Naive thymus-derived CD4-positive, alpha-beta T cell (primary cell): Measurements from ENCODE around the gene HIVEP3. TPM values are rescaled to one million over a fixed set of nuclear protein-coding genes. Genes with fewer than 3 reads are reported as not detected.
A peak's percentile ranks its signal among the peaks of the same experiment; 100 is the strongest.

Experiments used
- ATAC-seq: fragments of 150-1000 bp; cut with Tn5 transposase; 2 replicates; pipeline ENCODE4 v1.10.0; 2021; ENCODE audit warnings: mild to moderate bottlenecking, moderate library complexity
- CTCF ChIA-PET: fragments of 350-600 bp; sonication (Branson Sonifier 250); formaldehyde crosslinking; loops from one replicate; lab custom pipeline; 2021; ENCODE audit warnings: antibody characterized with exemption; lab: Charles Lee
- POLR2A ChIA-PET: fragments of 350-600 bp; sonication (Branson Sonifier 250); formaldehyde crosslinking; loops from one replicate; lab custom pipeline; 2021; ENCODE audit warnings: antibody characterized with exemption, inconsistent platforms; lab: Charles Lee
- DNase-seq, 9 donors: peaks; one replicate each; pipeline versions ENCODE4 v3.0.0 to v3.0.0-alpha.2; 2020 to 2022; ENCODE audit warnings: mixed read lengths in 1 of 9
- H3K27ac ChIP-seq: one replicate; pipeline ENCODE4 v1.7.0; 2013; ENCODE audit warnings: mild to moderate bottlenecking, low read depth, low read length, moderate library complexity
- H3K27me3 ChIP-seq, 2 donors: one replicate each; pipeline ENCODE4 v1.7.0; 2013; ENCODE audit warnings: low read length in 2 of 2, mild to moderate bottlenecking in 2 of 2, moderate library complexity in 2 of 2; ENCODE audit not compliant: control insufficient read depth in 2 of 2, insufficient read depth in 2 of 2
- H3K36me3 ChIP-seq, 3 experiments: 1 replicate in 2 of 3; 2 replicates in 1 of 3; pipeline ENCODE4 v1.7.0; 2013; ENCODE audit warnings: low read length in 3 of 3, mild to moderate bottlenecking in 3 of 3, moderate library complexity in 1 of 3; ENCODE audit not compliant: insufficient read depth in 3 of 3, control insufficient read depth in 2 of 3
- H3K4me1 ChIP-seq, 2 donors: one replicate each; pipeline ENCODE4 v1.7.0; 2013; ENCODE audit warnings: low read length in 2 of 2, mild to moderate bottlenecking in 2 of 2, moderate library complexity in 1 of 2; ENCODE audit not compliant: control insufficient read depth in 2 of 2, insufficient read depth in 2 of 2
- H3K4me3 ChIP-seq: 2 replicates; pipeline ENCODE4 v1.7.0; 2013; ENCODE audit warnings: mild to moderate bottlenecking, low read length
- H3K9me3 ChIP-seq, 3 experiments: 1 replicate in 2 of 3; 2 replicates in 1 of 3; pipeline ENCODE4 v1.7.0; 2013; ENCODE audit warnings: low read length in 3 of 3; ENCODE audit not compliant: control insufficient read depth in 2 of 3
- H3K27ac Mint-ChIP-seq, 9 donors: one replicate each; pipeline ENCODE4 v1.8.0; 2020 to 2022; ENCODE audit warnings: mixed read lengths in 9 of 9, mild to moderate bottlenecking in 8 of 9, moderate library complexity in 5 of 9, inconsistent platforms in 2 of 9
- H3K27me3 Mint-ChIP-seq, 5 donors: one replicate each; pipeline ENCODE4 v1.8.0; 2021 to 2022; ENCODE audit warnings: mixed read lengths in 5 of 5, mild to moderate bottlenecking in 1 of 5
- H3K36me3 Mint-ChIP-seq, 5 donors: one replicate each; pipeline ENCODE4 v1.8.0; 2020 to 2022; ENCODE audit warnings: mixed read lengths in 5 of 5, mild to moderate bottlenecking in 3 of 5, inconsistent platforms in 1 of 5
- H3K4me1 Mint-ChIP-seq, 7 donors: one replicate each; pipeline ENCODE4 v1.8.0; 2020 to 2022; ENCODE audit warnings: mixed read lengths in 7 of 7, mild to moderate bottlenecking in 3 of 7, inconsistent platforms in 1 of 7
- H3K4me3 Mint-ChIP-seq, 10 donors: one replicate each; pipeline ENCODE4 v1.8.0; 2020 to 2022; ENCODE audit warnings: mild to moderate bottlenecking in 10 of 10, mixed read lengths in 10 of 10, moderate library complexity in 6 of 10, inconsistent platforms in 2 of 10
- H3K9me3 Mint-ChIP-seq, 11 donors: one replicate each; pipeline ENCODE4 v1.8.0; 2020 to 2022; ENCODE audit warnings: mixed read lengths in 11 of 11, mild to moderate bottlenecking in 4 of 11, inconsistent platforms in 1 of 11, moderate library complexity in 1 of 11
- intact Hi-C, 2 donors: fragments of 100-400 bp; cut with micrococcal nuclease; formaldehyde crosslinking; loops; one replicate each; pipeline ENCODE4 v1.15.1; 2023
- polyA plus RNA-seq, 2 donors: library from polyadenylated mRNA; unstranded; fragments of 300-500 nt; fragmentation: Illumina TruSeq; gene quantifications; one replicate each; pipeline ENCODE4 v1.2.3, GENCODE V29; 2021
- total RNA-seq, 6 experiments: library from RNA in 5 of 6; stranded (reverse) in 5 of 6; gene quantifications; 1 replicate in 5 of 6; 2 replicates in 1 of 6; pipeline ENCODE4 v1.2.3 and lab custom pipeline; 2021 to 2026

The HIVEP3 gene
- total and polyA plus RNA-seq, 7 experiments from 2014 or later: 4.3 to 19.1 (median 7.0) TPM

GRCh38 chr1:41803656-41804055 is 115.1 kb downstream of the HIVEP3 start:
- H3K27me3 Mint-ChIP-seq: no peaks in the 10 kb centered on the region
- Histone ChIP-seq H3K9me3 (no peaks in the 10 kb centered on the region), H3K4me1 (peaks cover 50 to 86% of the 10 kb centered on the region in 2 donors), H3K4me3 (peak overlapping the region; percentile 32), H3K27me3 (no peaks in the 10 kb centered on the region), H3K27ac (peak overlapping the region; percentile 7), H3K36me3 (no peaks in the 10 kb centered on the region)
- ChIA-PET CTCF (interaction anchor here (0.6 kb wide), 1 partner anchor 22 kb away, joined by 6 read pairs; no protein-coding TSS in a partner anchor), POLR2A (interaction anchor here (0.7 to 1.2 kb wide), 2 partner anchors 112 to 116 kb away, joined by 4 read pairs; no protein-coding TSS in a partner anchor)
- DNase-seq (no peak), ATAC-seq (no peak)
- H3K9me3 Mint-ChIP-seq: no peaks in the 10 kb centered on the region
- peaks cover 66 to 91% (median 79%) of the 10 kb centered on the region in 7 donors for H3K4me1 Mint-ChIP-seq
- H3K36me3 Mint-ChIP-seq: peaks cover 0 to 10% (median 0%) of the 10 kb centered on the region in 5 donors
- H3K4me3 Mint-ChIP-seq: peak overlapping the region; percentile 6 to 77 (median 62)
- peak overlapping the region; percentile 54 to 92 (median 87) for H3K27ac Mint-ChIP-seq
- intact Hi-C loops: loop anchor here (2.0 to 5.0 kb wide), 6 partner anchors 51 to 231 kb away; no protein-coding TSS in a partner anchor

GRCh38 chr1:41802532-41803501 is 115.9 kb downstream of the HIVEP3 start:
- peak overlapping the region; percentile 7 for H3K27ac ChIP-seq
- peaks cover 0 to 10% (median 0%) of the 10 kb centered on the region in 5 donors for H3K36me3 Mint-ChIP-seq
- ATAC-seq (peak; percentile 85), DNase-seq (peak in 7 of 9 donors; percentile 26 to 51 (median 48))
- POLR2A ChIA-PET: interaction anchor here (1.2 kb wide), 1 partner anchor 117 kb away, joined by 4 read pairs; no protein-coding TSS in a partner anchor
- CTCF ChIA-PET: no interaction called here
- H3K27ac Mint-ChIP-seq: peak overlapping the region; percentile 54 to 92 (median 87)
- H3K27me3 ChIP-seq: no peaks in the 10 kb centered on the region
- peaks cover 50 to 82% of the 10 kb centered on the region in 2 donors for H3K4me1 ChIP-seq
- no peaks in the 10 kb centered on the region for H3K9me3 Mint-ChIP-seq
- intact Hi-C loops: loop anchor here (2.0 to 5.0 kb wide), 6 partner anchors 51 to 231 kb away; no protein-coding TSS in a partner anchor
- no peaks in the 10 kb centered on the region for H3K27me3 Mint-ChIP-seq
- peak overlapping the region; percentile 32 for H3K4me3 ChIP-seq
- H3K36me3 ChIP-seq: no peaks in the 10 kb centered on the region
- peaks cover 59 to 84% (median 73%) of the 10 kb centered on the region in 7 donors for H3K4me1 Mint-ChIP-seq
- no peaks in the 10 kb centered on the region for H3K9me3 ChIP-seq
- peak overlapping the region; percentile 6 to 77 (median 62) for H3K4me3 Mint-ChIP-seq

- Histone ChIP-seq H3K36me3 (no peaks in the 10 kb centered on the region), H3K27me3 (no peaks in the 10 kb centered on the region), H3K27ac (no peak overlapping the region), H3K4me1 (peaks cover 28 to 60% of the 10 kb centered on the region in 2 donors), H3K9me3 (no peaks in the 10 kb centered on the region), H3K4me3 (no peak overlapping the region)
- CTCF ChIA-PET: no interaction called here
- Mint-ChIP-seq H3K4me3 (peak overlapping the region in 1 of 10 donors; percentile 43), H3K36me3 (peaks cover 0 to 10% (median 0%) of the 10 kb centered on the region in 5 donors), H3K9me3 (no peaks in the 10 kb centered on the region), H3K27me3 (no peaks in the 10 kb centered on the region), H3K4me1 (peaks cover 35 to 68% (median 50%) of the 10 kb centered on the region in 7 donors), H3K27ac (peak overlapping the region in 2 of 9 donors; percentile 59 to 92)
- DNase-seq (no peak), ATAC-seq (no peak)
- intact Hi-C loops: loop anchor here (5.0 kb wide), 4 partner anchors 48 to 228 kb away; no protein-coding TSS in a partner anchor
- POLR2A ChIA-PET: interaction anchor here (1.3 kb wide), 1 partner anchor 8 kb away, joined by 3 read pairs; no protein-coding TSS in a partner anchor
Measured at GRCh38 chr1:41800311-41800829, 118.4 kb downstream of the HIVEP3 start.

GRCh38 chr1:41799723-41800122 is 119.0 kb downstream of the HIVEP3 start:
- POLR2A ChIA-PET: interaction anchor here (1.3 kb wide), 1 partner anchor 9 kb away, joined by 3 read pairs; no protein-coding TSS in a partner anchor
- H3K27me3 ChIP-seq: no peaks in the 10 kb centered on the region
- H3K36me3 Mint-ChIP-seq: peaks cover 0 to 10% (median 0%) of the 10 kb centered on the region in 5 donors
- no peak overlapping the region for H3K27ac ChIP-seq
- no peak for ATAC-seq
- no peaks in the 10 kb centered on the region for H3K9me3 Mint-ChIP-seq
- CTCF ChIA-PET: interaction anchor here (0.6 kb wide), 1 partner anchor 150 kb away, joined by 3 read pairs; no protein-coding TSS in a partner anchor
- H3K36me3 ChIP-seq: no peaks in the 10 kb centered on the region
- H3K4me3 Mint-ChIP-seq: no peak overlapping the region
- no peak overlapping the region for H3K4me3 ChIP-seq
- H3K4me1 Mint-ChIP-seq: peaks cover 31 to 67% (median 47%) of the 10 kb centered on the region in 7 donors
- H3K27me3 Mint-ChIP-seq: no peaks in the 10 kb centered on the region
- H3K4me1 ChIP-seq: peaks cover 27 to 55% of the 10 kb centered on the region in 2 donors
- no peak overlapping the region for H3K27ac Mint-ChIP-seq
- intact Hi-C loops: loop anchor here (5.0 kb wide), 4 partner anchors 47 to 227 kb away; no protein-coding TSS in a partner anchor
- H3K9me3 ChIP-seq: no peaks in the 10 kb centered on the region
- no peak for DNase-seq

GRCh38 chr1:41799205-41799604 is 119.5 kb downstream of the HIVEP3 start:
- Histone ChIP-seq H3K4me3 (no peak overlapping the region), H3K27ac (no peak overlapping the region), H3K36me3 (no peaks in the 10 kb centered on the region), H3K4me1 (peaks cover 22 to 50% of the 10 kb centered on the region in 2 donors), H3K9me3 (no peaks in the 10 kb centered on the region), H3K27me3 (no peaks in the 10 kb centered on the region)
- ATAC-seq (no peak), DNase-seq (no peak)
- Mint-ChIP-seq H3K9me3 (no peaks in the 10 kb centered on the region), H3K27me3 (no peaks in the 10 kb centered on the region), H3K4me1 (peaks cover 26 to 62% (median 42%) of the 10 kb centered on the region in 7 donors), H3K27ac (no peak overlapping the region), H3K36me3 (peaks cover 0 to 10% (median 0%) of the 10 kb centered on the region in 5 donors), H3K4me3 (no peak overlapping the region)
- POLR2A ChIA-PET: interaction anchor here (0.5 to 1.3 kb wide), 2 partner anchors 9 to 15 kb away, joined by 3 to 4 read pairs; no protein-coding TSS in a partner anchor
- CTCF ChIA-PET: interaction anchor here (0.6 kb wide), 1 partner anchor 151 kb away, joined by 3 read pairs; no protein-coding TSS in a partner anchor
- intact Hi-C loops: no loop called here

GRCh38 chr1:41795205-41795762 is 123.4 kb downstream of the HIVEP3 start:
- POLR2A ChIA-PET: no interaction called here
- H3K4me1 ChIP-seq: peaks cover 15 to 39% of the 10 kb centered on the region in 2 donors
- no peak overlapping the region for H3K27ac ChIP-seq
- Mint-ChIP-seq H3K36me3 (peaks cover 0 to 16% (median 0%) of the 10 kb centered on the region in 5 donors), H3K9me3 (peaks cover 0 to 4% (median 0%) of the 10 kb centered on the region in 11 donors), H3K27ac (no peak overlapping the region), H3K4me3 (no peak overlapping the region), H3K27me3 (no peaks in the 10 kb centered on the region), H3K4me1 (peaks cover 29 to 65% (median 36%) of the 10 kb centered on the region in 7 donors)
- no peak for DNase-seq
- H3K27me3 ChIP-seq: no peaks in the 10 kb centered on the region
- ATAC-seq: no peak
- no peaks in the 10 kb centered on the region for H3K36me3 ChIP-seq
- CTCF ChIA-PET: no interaction called here
- intact Hi-C loops: loop anchor here in 1 of 2 donors (1.0 kb wide), 1 partner anchor 221 kb away; no protein-coding TSS in a partner anchor
- no peak overlapping the region for H3K4me3 ChIP-seq
- no peaks in the 10 kb centered on the region for H3K9me3 ChIP-seq
